T-helper 22 cell (primary cell): ENCODE data around the gene STX11.
"Not testable (repeated sequence)": the region's sequence is repeated elsewhere in the genome, so short reads cannot be mapped to it uniquely, and the experiment has no call there.

Experiments
- DNase-seq: peaks from one replicate; pipeline ENCODE4 v3.0.0-alpha.2; 2020; ENCODE audit warnings: low read depth

Gene STX11

DNA sequence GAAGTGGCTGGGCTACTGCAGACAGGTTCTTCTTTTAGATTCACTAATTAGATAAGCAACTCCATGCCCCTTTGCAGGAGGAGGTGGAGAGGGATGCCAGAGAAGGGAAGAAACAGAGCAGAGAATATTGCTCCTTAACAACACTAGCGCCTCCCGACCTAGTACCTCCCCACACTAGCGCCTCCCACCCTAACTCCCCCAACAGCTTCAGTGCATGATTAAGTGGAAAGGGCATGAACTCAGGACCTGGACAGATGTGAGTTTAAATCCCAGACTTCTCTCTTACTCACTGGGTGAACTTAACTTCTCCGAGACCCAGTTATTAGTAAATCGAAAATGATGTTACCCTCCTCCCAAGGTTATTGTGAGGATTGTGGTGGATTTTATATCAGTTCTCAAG is 25.7 kb downstream of the STX11 start:
- DNase-seq: no peak

DNA sequence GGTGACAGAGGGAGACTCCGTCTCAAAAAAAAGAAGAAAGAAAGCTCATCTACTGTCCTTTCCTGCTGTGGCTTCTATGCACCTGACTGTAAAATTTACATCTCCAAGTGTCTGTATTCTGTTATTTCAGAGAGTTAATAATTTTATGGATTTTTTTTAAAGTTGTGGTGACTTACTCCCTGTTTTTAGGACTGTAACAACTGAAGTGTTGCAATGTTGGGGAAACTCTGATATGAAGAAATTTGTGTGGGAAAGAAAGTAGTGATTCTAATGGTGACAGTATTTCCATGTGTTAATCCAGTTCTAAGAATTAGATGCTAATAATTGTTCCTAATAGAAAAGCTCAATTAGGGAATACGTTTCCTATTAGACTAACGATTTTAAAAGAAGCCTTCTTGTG is 27.4 kb downstream of the STX11 start:
- DNase-seq: no peak

DNA sequence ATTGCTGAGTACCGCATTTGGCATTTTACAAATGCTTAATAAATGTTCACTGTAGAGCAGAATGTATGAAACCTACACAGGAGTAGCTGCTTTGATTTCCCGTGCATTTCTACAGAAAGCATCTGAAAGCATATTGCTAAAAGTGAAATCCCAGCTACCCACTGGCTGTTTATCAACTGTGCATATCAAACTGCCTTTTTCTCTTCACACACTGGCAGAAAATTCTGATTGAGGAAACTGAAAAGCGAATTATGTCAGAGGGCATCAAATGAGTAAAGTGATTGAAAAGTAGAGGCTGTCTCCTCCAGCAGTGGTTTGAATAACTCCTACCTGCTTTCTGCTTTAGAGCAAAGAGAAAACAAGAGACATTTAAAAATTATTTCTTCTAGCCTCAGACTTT is 28.0 kb downstream of the STX11 start:
- DNase-seq: no peak

DNA sequence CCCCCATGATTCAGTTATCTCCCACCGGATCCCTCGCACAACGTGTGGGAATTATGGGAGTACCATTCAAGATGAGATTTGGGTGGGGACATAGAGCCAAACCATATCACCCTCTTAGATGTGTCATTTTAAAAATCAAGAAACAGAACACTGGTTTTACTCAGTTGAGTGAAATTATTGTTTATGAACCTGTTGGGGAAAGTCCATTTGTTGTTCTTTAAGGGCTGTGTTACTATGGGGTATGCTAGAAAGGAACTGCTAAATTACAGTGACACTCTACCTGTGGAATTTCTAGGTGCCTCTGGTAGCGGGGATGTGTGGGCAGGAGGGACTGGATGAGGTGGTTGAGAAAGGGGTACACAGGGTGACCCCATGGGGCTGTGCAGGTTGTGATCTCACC is 28.9 kb downstream of the STX11 start:
- no peak for DNase-seq

DNA sequence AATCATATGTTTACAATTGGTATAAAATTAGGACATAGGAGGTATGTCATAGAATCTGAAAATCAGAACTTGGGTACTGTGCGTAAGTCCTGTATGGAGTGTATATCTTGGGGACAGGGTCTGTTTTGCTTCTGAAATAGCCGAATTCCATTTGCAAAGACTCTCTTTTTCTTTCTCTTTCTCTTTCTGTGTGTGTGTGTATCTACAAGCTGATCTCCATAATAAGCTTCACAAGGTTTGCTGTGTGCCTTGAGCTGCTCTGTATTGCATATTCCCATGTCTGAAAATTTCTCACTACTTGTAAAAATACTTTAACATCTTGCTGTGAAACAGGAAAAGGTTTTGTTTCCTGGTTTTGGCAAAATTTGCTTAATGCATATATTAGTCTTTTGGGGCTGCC is 29.5 kb downstream of the STX11 start:
- DNase-seq: no peak

DNA sequence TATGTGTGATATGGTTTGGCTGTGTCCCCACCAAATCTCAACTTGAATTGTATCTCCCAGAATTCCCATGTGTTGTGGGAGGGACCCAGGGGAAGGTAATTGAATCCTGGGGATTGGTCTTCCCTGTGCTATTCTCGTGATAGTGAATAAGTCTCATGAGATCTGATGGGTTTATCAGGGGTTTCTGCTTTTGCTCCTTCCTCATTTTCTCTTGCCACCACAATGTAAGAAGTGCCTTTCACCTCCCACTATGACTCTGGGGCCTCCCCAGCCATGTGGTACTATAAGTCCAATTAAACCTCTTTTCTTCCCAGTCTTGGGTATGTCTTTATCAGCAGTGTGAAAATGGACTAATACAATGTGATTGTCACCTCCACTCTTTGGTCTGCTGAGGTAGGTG is 30.0 kb downstream of the STX11 start:
- not testable (repeated sequence) for DNase-seq

DNA sequence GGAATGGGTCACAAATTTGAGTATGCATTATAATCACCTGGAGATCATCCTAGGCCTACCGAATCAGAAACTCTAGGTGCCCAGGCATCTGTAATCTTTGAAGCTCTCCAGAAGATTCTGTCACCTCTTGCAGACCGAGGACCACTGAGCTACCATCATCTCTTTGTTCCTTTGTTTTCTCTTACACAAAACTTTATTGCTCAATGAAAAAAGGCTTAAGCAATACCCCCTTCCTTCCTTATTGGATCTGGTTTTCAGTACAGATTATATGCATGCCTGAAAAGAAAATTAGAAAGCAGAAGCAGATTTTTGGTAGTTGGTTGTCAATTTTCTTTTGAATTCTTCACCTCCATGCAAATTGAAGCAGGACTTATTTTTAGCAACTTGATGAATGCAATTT is 31.3 kb downstream of the STX11 start:
- no peak for DNase-seq

DNA sequence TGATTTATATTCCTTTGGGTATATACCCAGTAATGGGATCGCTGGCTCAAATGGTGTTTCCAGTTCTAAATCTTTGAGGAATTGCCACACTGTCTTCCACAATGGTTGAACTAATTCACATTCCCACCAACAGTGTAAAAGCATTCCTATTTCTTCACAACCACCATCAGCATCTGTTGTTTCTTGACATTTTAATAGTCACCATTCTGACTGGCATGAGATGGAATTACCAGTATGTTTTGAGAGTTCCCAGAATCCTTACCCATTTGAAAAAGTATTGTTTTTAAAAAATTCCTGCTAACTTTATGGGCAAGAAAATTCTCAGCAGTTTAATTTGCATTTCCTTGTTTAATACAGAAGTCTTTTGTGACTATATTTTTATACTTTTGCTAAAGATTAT is 33.9 kb downstream of the STX11 start:
- DNase-seq: not testable (repeated sequence)

DNA sequence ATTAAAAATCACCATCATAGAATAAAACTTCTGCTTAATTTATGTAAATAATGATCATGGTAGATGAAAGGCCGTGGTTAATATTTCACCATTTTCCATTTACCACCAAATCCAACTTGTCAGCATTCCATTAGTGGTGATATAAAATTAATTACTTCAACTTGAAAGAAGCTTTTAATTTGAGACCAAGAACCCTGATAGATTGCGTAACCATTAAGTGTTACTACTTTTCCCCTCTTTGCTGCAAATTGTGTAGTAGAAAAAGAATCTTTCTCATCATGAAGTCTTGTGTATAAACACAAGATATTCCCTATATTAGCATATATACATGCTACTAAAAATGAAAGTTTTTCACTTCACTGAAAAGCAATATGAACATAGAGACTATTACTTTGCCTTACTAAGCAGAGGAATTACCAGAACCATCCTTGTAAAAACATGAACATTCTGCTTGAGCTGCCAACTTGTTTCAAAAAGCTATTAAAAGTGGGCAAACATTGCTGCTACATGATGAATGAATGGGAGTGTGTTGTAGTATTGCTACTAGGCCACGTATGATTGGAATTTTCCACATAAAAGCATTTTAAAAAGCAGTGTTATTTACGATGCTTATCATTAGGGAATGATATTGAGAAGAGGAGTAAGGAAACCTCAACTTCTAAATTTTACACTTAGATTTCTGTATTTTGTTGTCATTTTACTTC is 35.0 kb downstream of the STX11 start:
- DNase-seq: no peak

DNA sequence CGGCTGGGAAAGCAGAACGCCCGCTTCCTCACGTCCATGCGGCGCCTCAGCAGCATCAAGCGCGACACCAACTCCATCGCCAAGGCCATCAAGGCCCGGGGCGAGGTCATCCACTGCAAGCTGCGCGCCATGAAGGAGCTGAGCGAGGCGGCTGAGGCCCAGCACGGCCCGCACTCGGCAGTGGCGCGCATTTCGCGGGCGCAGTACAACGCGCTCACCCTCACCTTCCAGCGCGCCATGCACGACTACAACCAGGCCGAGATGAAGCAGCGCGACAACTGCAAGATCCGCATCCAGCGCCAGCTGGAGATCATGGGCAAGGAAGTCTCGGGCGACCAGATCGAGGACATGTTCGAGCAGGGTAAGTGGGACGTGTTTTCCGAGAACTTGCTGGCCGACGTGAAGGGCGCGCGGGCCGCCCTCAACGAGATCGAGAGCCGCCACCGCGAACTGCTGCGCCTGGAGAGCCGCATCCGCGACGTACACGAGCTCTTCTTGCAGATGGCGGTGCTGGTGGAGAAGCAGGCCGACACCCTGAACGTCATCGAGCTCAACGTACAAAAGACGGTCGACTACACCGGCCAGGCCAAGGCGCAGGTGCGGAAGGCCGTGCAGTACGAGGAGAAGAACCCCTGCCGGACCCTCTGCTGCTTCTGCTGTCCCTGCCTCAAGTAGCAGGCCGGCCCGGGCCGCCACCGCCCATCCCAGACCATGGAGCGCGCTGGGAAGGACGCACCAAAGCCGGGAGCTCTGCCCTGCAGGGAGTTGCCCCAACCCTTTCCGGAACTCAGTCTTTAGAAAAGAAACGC is 36.7 kb downstream of the STX11 start:
- no peak for DNase-seq

DNA sequence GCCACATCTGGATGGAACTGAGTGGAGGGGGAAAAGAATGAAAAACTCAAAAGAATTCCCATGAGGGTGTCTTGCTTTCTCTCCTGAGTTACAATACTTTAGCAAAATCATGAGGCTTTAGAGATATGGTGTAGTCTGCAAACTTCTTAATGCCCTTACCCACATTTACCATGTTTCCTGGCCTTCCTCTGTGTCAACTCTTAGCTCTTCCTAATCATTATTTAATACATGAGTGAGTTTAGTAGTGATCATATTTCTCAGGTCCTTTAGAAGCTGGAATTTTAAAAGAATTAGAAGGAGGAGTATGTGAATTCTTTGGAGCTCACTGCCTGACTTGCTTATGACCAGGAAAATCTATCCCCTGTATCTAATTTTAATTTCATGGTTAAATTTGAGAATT is 39.0 kb downstream of the STX11 start:
- no peak for DNase-seq

DNA sequence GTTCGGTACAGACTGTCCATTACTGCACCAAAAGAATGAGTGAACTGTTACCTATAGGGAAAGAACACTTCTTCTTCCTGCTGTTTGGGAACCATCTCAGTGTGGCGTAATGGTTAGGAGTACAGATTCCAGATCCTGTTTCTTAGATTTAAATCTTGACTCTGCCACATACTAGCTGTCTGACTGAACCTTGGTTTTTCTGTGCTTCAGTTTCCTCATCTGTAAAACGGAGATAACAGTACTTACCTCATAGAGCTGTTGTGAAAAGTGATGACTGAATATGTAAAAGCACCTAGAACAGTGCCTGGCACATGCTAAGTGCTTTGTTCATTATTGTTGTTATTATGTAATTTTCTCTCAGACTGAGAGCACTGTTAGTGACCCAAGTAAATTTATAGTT is 39.8 kb downstream of the STX11 start:
- DNase-seq: no peak

DNA sequence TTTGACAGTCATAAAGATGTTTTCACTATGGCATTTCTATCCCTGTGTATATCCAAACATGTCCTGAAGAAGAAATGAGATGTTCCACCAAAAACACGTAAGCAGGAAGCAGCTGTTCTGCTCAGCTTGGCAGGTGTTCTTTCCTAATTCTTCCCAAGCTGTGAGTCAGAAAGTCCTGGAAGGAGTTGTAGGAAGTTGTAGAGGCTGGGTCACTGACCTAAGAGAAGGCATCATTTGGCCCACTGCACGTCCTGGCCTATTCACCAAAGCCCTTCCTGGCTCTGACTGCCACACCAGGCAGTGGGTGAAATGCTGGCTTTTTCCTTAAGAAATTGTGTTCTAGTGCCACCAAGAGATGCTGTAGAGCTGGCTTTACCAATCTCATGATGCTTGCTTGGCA is 40.3 kb downstream of the STX11 start:
- DNase-seq: no peak

DNA sequence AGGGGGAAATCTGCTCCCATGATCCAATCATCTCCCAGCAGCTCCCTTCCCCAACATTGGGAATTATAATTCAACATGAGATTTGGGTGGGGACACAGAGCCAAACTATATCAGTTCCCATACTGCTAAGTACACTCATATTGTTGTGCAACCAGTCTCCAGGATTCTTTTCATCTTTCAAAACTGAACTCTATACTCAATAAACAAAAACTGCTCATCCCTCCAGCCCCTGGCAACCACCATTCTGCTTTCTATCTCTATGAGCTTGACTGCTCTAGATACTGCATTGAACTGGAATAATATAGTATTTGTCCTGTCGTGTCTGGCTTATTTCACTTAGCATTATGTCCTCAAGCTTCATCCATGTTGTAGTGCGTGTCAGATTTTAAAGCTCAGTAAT is 42.9 kb downstream of the STX11 start:
- no peak for DNase-seq

DNA sequence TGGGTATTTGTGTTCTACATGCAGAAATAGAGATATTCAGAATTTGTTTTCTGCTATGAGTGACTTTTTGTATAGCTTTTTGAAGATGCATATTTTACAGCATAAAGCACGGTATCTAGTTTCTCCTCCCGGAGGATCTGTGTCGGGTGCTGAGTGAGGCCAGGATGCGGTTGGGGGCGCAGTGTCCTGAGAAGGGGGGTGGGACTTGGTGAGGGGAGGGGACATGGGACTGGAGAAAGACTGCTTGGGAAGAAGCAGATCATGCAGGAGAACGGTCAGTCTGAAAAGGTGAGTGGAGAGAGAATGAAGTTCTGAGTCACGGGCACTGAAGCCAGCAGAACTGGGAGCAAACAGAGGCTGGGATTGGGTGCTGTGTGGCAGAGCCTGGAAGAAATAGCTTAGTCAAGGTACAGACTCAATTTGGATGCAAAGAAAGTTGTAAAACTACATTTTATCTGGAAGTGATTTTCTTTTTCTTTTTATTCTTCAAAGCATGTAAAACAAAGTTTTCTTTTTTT is 44.0 kb downstream of the STX11 start:
- no peak for DNase-seq

DNA sequence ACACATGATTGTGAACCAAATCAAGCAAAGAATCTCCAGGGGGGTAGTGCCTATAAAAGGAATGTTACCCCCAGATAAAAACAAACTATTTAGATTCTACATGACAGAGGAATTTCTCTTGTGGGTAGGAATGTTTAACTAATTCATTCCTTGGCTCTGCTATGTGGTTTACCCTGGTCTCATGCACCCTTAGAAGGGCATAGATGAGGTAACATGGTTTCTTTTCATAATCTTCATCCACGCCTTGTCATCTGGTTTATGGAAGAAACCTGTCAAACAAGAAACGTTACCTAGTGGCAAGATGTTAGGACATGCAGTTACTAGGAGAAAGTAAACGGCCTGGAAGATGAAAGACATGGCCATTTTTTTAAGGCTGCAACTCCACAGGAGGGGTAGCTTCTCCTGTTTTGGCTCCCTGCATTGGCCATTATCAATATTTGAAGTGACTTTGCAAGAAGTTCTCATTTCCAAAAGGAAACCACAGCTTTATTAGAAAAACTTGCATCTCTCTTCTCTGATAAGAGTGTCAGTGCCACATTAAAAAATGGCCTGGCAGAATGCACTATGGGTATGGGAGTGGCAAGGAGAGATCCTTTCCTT is 45.5 kb downstream of the STX11 start:
- DNase-seq: no peak

DNA sequence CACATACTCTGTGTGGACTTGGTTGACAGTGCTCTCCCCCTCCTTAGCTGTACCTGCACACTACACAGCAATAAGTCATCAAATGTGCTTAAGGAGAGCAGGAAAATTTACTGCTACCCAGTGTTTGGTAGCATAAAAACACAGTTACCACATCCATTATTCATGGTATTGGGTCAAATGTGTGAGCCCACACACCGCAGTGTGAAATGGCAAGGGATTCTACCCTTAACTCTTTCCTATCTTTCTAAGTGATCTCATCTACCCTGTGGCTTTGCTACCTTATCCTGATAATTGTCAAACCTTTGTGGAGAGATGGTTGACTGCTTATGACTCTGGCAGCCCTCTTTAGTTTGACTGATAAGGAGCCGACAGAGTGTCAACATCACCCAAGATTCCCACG is 47.6 kb downstream of the STX11 start:
- no peak for DNase-seq

DNA sequence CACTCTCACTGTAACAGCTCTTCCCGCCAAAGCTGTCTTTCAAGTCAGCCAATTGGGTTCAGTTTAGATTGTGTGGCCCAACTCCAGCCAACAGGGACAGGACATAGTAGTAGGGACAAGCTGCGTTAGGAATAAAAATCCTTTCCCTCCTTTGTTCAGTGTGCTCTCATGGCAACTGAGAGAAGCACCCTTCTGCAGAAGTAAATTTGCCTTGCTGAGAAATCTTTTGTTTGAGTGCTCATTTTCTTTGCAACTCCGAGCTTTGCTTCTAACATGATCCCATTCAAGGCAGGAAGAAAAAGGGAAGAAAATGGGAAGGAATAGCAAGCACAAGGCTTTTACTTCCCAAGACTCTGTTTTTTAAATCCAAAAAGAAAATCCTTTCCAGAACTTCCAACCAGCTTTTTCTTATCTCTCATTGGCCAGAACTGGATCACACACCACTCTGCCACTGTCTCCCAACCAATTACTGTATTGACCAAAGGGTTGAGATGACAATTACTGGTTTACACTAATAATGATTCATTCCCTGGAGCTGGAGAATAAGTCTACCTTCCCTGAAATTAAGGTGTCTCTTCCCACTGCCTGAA is 52.7 kb downstream of the STX11 start:
- no peak for DNase-seq

DNA sequence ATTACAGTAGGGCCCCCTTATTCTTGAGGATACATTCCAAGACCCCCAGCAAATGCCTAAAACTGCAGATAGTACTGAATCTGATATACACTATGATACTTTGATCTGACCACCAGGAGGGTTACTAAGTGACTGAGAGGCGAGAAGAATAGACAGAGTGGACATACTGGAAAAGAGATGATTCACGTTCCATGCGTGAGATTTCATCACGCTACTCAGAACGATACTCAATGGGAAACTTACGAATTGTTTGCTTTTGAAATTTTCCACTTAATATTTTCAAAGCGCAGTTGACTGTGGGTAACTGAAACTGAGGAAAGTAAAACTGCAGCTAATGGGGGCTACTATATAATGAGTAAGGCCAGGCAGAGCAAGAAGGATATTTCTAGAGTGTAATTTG is 60.8 kb downstream of the STX11 start:
- DNase-seq: no peak

DNA sequence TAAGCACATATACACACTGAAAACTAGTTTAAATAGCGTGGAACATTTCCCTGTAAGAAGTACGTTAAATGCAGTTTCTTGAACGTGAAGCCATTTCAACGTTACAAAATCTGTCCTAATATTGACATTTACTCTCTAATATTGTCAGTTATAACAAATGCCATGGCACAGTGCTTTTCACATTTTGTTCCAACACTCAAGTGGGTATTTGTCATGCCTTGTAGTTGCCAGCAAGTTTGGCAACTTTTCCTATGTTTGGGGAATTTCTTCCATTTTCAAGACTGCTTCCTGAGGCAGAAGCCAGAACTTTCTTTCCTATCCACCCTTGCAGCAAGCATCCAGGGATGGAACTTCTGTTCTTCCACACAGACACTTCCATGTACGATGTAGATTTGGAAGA is 63.0 kb downstream of the STX11 start:
- no peak for DNase-seq

DNA sequence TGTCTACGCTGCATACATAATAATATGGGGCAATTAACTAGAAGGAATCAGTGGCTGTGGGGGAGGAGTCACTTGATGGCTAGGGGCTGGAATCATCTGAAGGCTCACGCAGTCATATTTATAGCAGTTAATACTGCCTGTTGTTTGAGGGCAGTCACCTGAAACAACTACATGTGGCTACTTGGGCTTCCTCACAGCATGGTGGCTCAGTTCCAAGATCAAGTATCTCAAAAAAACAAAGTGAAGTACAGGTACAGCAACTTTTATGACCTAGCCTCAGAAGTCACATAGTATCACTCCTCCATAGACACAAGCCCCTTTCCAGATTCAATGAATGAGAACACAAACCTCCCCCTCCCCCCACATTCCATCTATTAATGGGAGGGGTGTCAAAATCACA is 63.7 kb downstream of the STX11 start:
- no peak for DNase-seq

DNA sequence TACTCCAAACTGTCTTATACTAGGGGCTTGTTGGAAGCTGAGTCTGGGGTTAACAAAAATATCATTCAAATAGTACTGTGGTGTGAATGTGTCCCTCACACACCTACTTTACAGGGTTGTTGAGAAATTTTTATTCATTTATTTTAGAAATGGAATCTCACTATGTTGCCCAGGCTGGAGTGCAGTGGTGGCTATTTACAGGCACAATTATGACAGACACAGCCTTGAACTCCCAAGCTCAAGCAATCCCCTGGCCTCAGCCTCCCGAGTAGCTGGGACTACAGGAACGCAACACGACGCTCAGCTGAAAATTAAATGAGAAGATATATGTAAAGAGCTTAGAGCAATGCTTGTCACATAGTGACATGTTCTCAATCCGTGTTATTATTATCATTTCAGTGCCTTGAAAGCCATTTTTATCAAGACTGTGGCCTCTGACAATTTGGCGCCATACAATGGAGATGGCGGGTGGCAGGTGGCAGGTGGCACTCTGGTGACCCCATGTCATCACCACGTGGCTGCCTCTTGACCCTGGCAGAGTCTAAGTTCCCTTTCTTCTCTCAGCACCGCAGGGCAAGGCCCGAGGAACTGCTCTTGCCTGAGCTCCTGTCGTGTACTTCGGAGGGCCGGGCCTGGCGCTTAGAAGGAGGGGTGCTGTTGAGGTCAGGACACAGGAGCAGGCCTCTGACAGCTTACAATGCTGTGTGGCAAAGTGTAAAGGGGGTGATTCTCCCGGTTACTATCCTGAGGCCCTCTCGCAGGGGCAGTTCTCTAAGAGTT is 64.5 kb downstream of the STX11 start:
- no peak for DNase-seq
